PFSK-1 (cell line): ENCODE data around the gene PRELID3B.

Experiments used
- POLR2AphosphoS5 ChIP-seq: IDR thresholded peaks from 2 replicates; pipeline ENCODE4 v1.6.1; 2012; ENCODE audit warnings: low read depth, mild to moderate bottlenecking, control low read depth, low read length, moderate library complexity
- TAF1 ChIP-seq: IDR thresholded peaks from 2 replicates; pipeline ENCODE4 v1.6.1; 2012; ENCODE audit warnings: low read length, control low read depth, borderline replicate concordance; ENCODE audit not compliant: insufficient read depth
- TF ChIP-seq, protein P1 (sequence below), 2 experiments: IDR thresholded peaks; 2 replicates each; pipeline versions ENCODE4 v1.6.1 to v1.8.0; 2011 to 2012; ENCODE audit warnings: low read depth in 2 of 2, low read length in 2 of 2, control low read depth in 1 of 2, inconsistent platforms in 1 of 2, mild to moderate bottlenecking in 1 of 2, moderate library complexity in 1 of 2; ENCODE audit not compliant: insufficient read depth in 1 of 2

DNA sequence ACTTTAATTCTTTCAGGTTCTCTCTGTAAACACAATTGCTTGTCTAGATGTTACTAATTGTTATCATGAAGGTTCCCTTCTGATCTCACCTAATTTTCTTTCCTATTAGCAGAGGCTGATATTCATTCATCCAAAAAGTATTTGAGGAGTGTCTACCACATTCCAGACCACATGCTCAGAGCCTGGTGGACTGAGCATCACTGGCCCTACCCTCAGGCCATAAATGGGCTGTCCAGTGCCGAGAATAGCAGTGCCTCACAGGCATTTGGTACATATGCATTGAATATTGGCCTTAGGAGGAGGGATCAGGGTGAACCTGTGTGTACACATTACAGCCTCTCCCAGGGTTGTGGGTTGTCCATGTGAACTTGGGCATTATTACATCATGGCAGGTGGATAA lies 40.4 kb upstream of the PRELID3B start:
- TF ChIP-seq TAF1 (no peak), POLR2AphosphoS5 (no peak)
- TF ChIP-seq, protein P1, sequence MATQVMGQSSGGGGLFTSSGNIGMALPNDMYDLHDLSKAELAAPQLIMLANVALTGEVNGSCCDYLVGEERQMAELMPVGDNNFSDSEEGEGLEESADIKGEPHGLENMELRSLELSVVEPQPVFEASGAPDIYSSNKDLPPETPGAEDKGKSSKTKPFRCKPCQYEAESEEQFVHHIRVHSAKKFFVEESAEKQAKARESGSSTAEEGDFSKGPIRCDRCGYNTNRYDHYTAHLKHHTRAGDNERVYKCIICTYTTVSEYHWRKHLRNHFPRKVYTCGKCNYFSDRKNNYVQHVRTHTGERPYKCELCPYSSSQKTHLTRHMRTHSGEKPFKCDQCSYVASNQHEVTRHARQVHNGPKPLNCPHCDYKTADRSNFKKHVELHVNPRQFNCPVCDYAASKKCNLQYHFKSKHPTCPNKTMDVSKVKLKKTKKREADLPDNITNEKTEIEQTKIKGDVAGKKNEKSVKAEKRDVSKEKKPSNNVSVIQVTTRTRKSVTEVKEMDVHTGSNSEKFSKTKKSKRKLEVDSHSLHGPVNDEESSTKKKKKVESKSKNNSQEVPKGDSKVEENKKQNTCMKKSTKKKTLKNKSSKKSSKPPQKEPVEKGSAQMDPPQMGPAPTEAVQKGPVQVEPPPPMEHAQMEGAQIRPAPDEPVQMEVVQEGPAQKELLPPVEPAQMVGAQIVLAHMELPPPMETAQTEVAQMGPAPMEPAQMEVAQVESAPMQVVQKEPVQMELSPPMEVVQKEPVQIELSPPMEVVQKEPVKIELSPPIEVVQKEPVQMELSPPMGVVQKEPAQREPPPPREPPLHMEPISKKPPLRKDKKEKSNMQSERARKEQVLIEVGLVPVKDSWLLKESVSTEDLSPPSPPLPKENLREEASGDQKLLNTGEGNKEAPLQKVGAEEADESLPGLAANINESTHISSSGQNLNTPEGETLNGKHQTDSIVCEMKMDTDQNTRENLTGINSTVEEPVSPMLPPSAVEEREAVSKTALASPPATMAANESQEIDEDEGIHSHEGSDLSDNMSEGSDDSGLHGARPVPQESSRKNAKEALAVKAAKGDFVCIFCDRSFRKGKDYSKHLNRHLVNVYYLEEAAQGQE (IDR thresholded peaks at IDR 0.05; ENCODE audit: insufficient read depth in 1 of 2, low read depth in 2 of 2, low read length in 2 of 2): no peak
